SJCRH30 (cell line): Measurements from ENCODE around the gene GLP2R. TPM values are rescaled to one million over a fixed set of nuclear protein-coding genes. Genes with fewer than 3 reads are reported as not detected.

Source experiments
- DNase-seq, 2 experiments: peaks; one replicate each; pipeline ENCODE4 v3.0.0-alpha.2; 2015 to 2020
- H3K27ac ChIP-seq: fragments of 250-450 bp; sonication (Bioruptor Pico); 2 replicates; pipeline ENCODE4 v1.5.1; 2020; ENCODE audit warnings: mild to moderate bottlenecking, moderate library complexity
- H3K27me3 ChIP-seq: fragments of 250-450 bp; sonication (Bioruptor Pico); 2 replicates; pipeline ENCODE4 v1.5.1; 2020; ENCODE audit warnings: mild to moderate bottlenecking, moderate library complexity
- H3K36me3 ChIP-seq: fragments of 250-450 bp; sonication (Bioruptor Pico); 2 replicates; pipeline ENCODE4 v1.5.1; 2020; ENCODE audit warnings: mild to moderate bottlenecking, moderate library complexity
- H3K4me1 ChIP-seq: fragments of 250-450 bp; sonication (Bioruptor Pico); 2 replicates; pipeline ENCODE4 v1.5.1; 2020; ENCODE audit warnings: mild to moderate bottlenecking, moderate library complexity
- H3K4me3 ChIP-seq: fragments of 250-450 bp; sonication (Bioruptor Pico); 2 replicates; pipeline ENCODE4 v1.5.1; 2020; ENCODE audit warnings: mild to moderate bottlenecking, moderate library complexity
- H3K9me3 ChIP-seq: fragments of 250-450 bp; sonication (Bioruptor Pico); replicated peaks from 2 replicates; pipeline ENCODE4 v1.5.1; 2020; ENCODE audit warnings: mild to moderate bottlenecking, moderate library complexity
- total RNA-seq: library from RNA; depleted of rRNA; stranded (reverse); fragments of >200 nt; shearing (Covaris generic); gene quantifications from 2 replicates; pipeline ENCODE4 v1.2.3, GENCODE V29; 2014

GLP2R gene
- total RNA-seq, 1 experiment from 2014 or later: not detected

GRCh38 chr17:9926150-9926804, 100.6 kb downstream of the GLP2R start:
- no peak for DNase-seq
- no peaks in the 10 kb centered on the region for H3K9me3 ChIP-seq
- no peaks in the 10 kb centered on the region for H3K27me3 ChIP-seq
- H3K4me3 ChIP-seq: no peak overlapping the region
- no peaks in the 10 kb centered on the region for H3K36me3 ChIP-seq
- H3K27ac ChIP-seq: no peak overlapping the region
- no peaks in the 10 kb centered on the region for H3K4me1 ChIP-seq

DNA sequence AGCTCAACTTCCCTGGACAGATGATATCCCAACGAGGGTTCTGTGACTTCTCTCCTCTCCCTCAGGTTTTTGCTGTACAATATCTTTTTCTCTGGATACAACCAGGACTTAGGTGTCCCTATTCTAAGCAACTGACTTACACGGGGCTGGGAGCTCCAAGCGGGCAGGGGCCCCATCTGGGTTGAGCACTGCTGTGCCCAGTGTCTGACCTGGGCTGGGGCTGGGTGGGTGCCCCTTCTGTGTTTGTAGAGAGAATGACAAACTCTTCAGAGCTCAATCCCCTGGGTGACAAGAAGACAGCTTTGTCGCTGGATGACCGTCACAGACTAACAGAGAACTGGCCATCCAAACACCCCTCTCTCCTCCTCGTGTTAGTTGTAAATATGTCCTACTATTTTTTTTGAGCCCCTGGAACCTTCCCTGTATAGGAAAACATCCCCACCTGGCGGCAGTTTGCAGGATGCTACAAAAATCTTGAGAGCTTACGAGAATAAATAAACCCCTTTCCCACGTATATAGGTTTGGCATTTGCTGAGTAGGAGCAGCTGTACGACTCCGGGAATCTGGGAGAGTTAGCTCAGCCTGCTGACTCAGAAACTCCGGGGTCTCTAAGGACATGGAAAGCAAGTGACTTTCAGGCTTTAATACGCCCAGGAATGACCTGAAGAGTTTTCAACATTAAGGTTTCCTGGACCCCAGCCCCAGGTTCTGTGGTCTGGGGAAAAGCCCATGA, 103.0 kb downstream of the GLP2R start:
- peak; percentile 25 to 42 for DNase-seq
- no peak overlapping the region for H3K27ac ChIP-seq

GRCh38 chr17:9929871-9930270, 104.1 kb downstream of the GLP2R start:
- no peaks in the 10 kb centered on the region for H3K36me3 ChIP-seq
- H3K27me3 ChIP-seq: no peaks in the 10 kb centered on the region
- DNase-seq: no peak
- no peak overlapping the region for H3K4me3 ChIP-seq
- no peaks in the 10 kb centered on the region for H3K9me3 ChIP-seq
- H3K27ac ChIP-seq: no peak overlapping the region
- H3K4me1 ChIP-seq: no peaks in the 10 kb centered on the region

More for the DNA sequence above, 103.0 kb downstream of the GLP2R start:
- no peak overlapping the region for H3K4me3 ChIP-seq
- H3K27me3 ChIP-seq: no peaks in the 10 kb centered on the region
- H3K9me3 ChIP-seq: no peaks in the 10 kb centered on the region
- no peaks in the 10 kb centered on the region for H3K36me3 ChIP-seq
- H3K4me1 ChIP-seq: no peaks in the 10 kb centered on the region

DNA sequence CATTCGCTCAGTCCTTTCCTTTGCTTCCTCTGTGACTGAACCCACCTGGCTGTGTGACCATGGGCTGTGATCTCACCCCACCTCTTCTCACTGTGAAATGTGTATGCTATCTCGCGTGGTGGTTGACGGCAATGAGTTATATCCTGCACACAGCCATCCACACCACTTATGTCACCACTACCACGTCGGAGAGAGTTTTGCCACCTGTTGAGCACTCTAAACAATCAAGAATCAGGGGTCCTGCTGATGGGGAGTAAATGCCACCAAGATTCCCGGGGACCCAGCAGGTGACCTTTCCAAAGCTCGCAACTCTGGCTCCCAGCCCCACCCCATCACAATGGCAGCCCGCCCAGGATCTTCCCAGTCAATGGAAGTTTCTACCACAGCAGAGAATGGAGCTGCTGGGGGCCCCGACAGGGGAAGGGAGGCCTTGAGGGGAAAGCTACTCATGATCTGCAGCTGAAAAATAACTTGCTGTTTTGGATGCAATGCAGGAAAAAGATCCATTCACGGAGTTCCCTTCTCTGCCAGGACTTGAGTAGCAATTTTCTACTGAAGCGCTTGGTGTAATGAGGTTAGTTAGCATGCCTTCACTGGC, 105.5 kb downstream of the GLP2R start:
- Histone ChIP-seq H3K27me3 (no peaks in the 10 kb centered on the region), H3K4me1 (no peaks in the 10 kb centered on the region), H3K27ac (no peak overlapping the region), H3K9me3 (no peaks in the 10 kb centered on the region), H3K4me3 (no peak overlapping the region), H3K36me3 (no peaks in the 10 kb centered on the region)
- DNase-seq: no peak

GRCh38 chr17:9932491-9932890, 106.8 kb downstream of the GLP2R start:
- Histone ChIP-seq H3K27ac (no peak overlapping the region), H3K27me3 (no peaks in the 10 kb centered on the region), H3K4me3 (no peak overlapping the region), H3K4me1 (no peaks in the 10 kb centered on the region), H3K9me3 (no peaks in the 10 kb centered on the region), H3K36me3 (no peaks in the 10 kb centered on the region)
- DNase-seq: no peak

GRCh38 chr17:9934331-9934730, 108.6 kb downstream of the GLP2R start:
- no peak overlapping the region for H3K27ac ChIP-seq
- no peak overlapping the region for H3K4me3 ChIP-seq
- H3K27me3 ChIP-seq: no peaks in the 10 kb centered on the region
- DNase-seq: no peak
- H3K36me3 ChIP-seq: no peaks in the 10 kb centered on the region
- H3K4me1 ChIP-seq: no peaks in the 10 kb centered on the region
- no peaks in the 10 kb centered on the region for H3K9me3 ChIP-seq

- H3K36me3 ChIP-seq: no peaks in the 10 kb centered on the region
- no peak for DNase-seq
- no peaks in the 10 kb centered on the region for H3K4me1 ChIP-seq
- no peaks in the 10 kb centered on the region for H3K27me3 ChIP-seq
- no peak overlapping the region for H3K27ac ChIP-seq
- H3K9me3 ChIP-seq: no peaks in the 10 kb centered on the region
- H3K4me3 ChIP-seq: no peak overlapping the region
Observed at GRCh38 chr17:9935408-9935807, 109.7 kb downstream of the GLP2R start.

DNA sequence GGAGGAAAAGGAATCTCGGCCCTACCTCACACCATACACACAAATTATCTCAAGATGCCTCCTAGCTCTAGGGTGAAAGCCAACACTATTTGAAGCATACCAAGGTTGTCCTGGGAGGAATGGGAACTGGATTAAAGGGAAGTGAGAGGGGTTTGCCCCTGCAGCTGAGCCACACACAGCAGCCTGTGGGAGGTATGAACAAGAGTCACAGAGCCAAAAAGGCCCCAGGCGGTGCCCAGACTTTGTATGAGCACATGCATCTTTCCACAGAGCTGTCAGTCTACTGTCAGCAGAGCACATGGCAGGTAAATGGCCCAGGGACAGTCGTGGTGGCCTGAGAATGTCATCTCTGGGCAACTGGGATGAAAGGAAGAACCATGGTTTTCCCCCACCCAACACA, 110.4 kb downstream of the GLP2R start:
- no peaks in the 10 kb centered on the region for H3K4me1 ChIP-seq
- no peak overlapping the region for H3K4me3 ChIP-seq
- H3K36me3 ChIP-seq: no peaks in the 10 kb centered on the region
- no peaks in the 10 kb centered on the region for H3K27me3 ChIP-seq
- no peaks in the 10 kb centered on the region for H3K9me3 ChIP-seq
- H3K27ac ChIP-seq: no peak overlapping the region
- no peak for DNase-seq

DNA sequence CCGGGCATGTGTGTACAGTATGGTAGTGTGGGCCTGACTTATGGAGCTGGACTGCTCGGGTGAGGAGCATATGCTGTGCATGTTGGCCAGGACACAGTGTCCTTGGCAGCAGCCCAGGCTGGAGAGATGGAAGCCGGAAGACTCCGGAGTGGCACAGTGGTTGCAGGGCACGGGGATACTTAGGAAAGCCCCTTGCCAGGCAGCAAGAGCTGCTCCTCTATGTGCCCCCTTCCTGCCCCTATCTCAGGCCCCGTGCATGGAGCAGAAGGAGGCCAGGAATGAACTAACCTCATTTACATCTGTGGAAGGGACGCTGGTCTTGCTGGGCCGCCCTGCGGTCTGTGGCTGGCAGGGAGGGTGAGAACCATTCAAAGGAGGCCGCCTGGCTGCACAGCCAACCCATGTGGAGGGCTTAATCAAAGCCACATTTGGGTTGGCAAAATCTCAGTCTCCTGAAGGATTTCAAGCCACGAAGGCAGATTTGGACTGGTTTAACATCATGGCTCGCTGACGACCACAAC, 111.6 kb downstream of the GLP2R start:
- Histone ChIP-seq H3K4me1 (no peaks in the 10 kb centered on the region), H3K36me3 (no peaks in the 10 kb centered on the region), H3K4me3 (no peak overlapping the region), H3K27ac (no peak overlapping the region), H3K27me3 (no peaks in the 10 kb centered on the region), H3K9me3 (no peaks in the 10 kb centered on the region)
- DNase-seq: no peak

GRCh38 chr17:9937901-9938300, 112.2 kb downstream of the GLP2R start:
- Histone ChIP-seq H3K9me3 (no peaks in the 10 kb centered on the region), H3K4me1 (no peaks in the 10 kb centered on the region), H3K36me3 (no peaks in the 10 kb centered on the region), H3K27ac (no peak overlapping the region), H3K27me3 (no peaks in the 10 kb centered on the region), H3K4me3 (no peak overlapping the region)
- DNase-seq: no peak

GRCh38 chr17:9938764-9939163, 113.0 kb downstream of the GLP2R start:
- DNase-seq: no peak
- H3K4me1 ChIP-seq: no peaks in the 10 kb centered on the region
- H3K4me3 ChIP-seq: no peak overlapping the region
- H3K27me3 ChIP-seq: no peaks in the 10 kb centered on the region
- H3K36me3 ChIP-seq: no peaks in the 10 kb centered on the region
- no peak overlapping the region for H3K27ac ChIP-seq
- no peaks in the 10 kb centered on the region for H3K9me3 ChIP-seq

DNA sequence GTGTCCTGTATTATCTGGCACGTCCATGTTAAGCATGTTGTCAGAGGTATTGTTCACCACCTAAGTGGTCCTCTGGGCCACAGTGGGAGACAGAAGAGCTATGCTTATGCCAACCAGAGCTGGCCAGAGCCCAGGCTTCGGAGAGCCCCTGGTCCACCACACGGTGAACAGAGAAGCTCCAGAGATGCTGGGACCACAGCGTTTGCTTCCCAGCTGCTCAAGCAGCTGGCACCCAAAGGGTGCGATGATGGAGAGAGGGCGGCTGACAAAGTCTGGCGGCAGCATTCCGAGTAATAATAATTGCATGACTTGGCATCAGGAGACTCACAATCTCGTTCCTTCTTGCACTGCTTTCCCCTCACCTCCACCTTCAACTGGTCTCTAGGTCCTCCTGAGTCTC, 115.1 kb downstream of the GLP2R start:
- Histone ChIP-seq H3K4me3 (no peak overlapping the region), H3K9me3 (no peaks in the 10 kb centered on the region), H3K27ac (no peak overlapping the region), H3K36me3 (no peaks in the 10 kb centered on the region), H3K27me3 (no peaks in the 10 kb centered on the region), H3K4me1 (no peaks in the 10 kb centered on the region)
- no peak for DNase-seq

DNA sequence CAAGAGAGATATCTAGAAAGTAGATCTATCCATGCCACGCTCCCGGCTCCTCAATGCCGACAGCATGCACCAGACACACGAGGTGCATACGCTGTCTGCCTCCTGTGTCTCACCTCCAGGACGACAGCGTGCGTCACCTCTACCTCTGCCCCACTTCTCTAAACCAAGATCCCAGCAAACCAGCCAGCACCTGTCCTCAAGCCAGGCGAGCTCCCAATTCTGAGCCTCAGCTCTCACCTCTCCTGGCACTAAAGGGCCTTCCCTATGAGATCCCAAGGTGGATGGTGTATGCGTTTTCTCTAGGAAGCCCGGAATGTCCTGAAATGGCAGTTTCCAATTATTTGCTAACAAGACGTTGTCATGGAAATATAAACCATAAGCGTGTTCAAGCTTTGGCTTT, 115.6 kb downstream of the GLP2R start:
- no peaks in the 10 kb centered on the region for H3K9me3 ChIP-seq
- no peaks in the 10 kb centered on the region for H3K4me1 ChIP-seq
- no peak overlapping the region for H3K4me3 ChIP-seq
- H3K36me3 ChIP-seq: no peaks in the 10 kb centered on the region
- H3K27ac ChIP-seq: no peak overlapping the region
- H3K27me3 ChIP-seq: no peaks in the 10 kb centered on the region
- no peak for DNase-seq
